Hepatocyte (in vitro differentiated cells): ENCODE data around the gene MTCP1.

Experiments used
- EZH2 ChIP-seq: fragments of 200-600 bp; sonication (generic); IDR thresholded peaks from 2 replicates; pipeline ENCODE4 v1.6.1; 2016; ENCODE audit warnings: antibody characterized with exemption, mild to moderate bottlenecking, borderline replicate concordance
- EZH2phosphoT487 ChIP-seq: fragments of 200-600 bp; sonication (generic); IDR thresholded peaks from one replicate; pipeline ENCODE4 v1.6.1; 2018; ENCODE audit warnings: antibody characterized with exemption, mild to moderate bottlenecking, low read depth, moderate library complexity; ENCODE audit not compliant: unreplicated experiment, severe bottlenecking
- TF ChIP-seq, protein P1 (sequence below): fragments of 200-600 bp; sonication (generic); IDR thresholded peaks from 2 replicates; pipeline ENCODE4 v1.5.1; 2016; ENCODE audit warnings: antibody characterized with exemption, mild to moderate bottlenecking; ENCODE audit not compliant: poor library complexity

DNA sequence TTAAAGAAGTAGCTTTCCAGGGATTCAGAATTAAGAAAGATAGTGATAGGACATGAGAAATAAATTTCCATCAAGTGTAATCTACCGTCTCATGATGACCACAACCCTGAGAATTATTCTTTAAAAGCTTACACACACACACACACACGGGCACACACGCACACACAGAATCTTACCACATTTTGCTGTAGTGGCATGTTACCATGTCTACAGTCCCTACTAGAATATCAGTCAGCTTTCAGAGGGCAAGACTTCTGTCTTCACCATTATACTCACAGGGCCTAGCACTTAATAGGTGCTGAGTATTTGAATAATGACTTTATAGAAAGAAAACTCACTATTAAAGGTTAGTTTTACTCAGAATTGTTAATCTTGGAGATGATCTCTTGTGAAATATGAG is 15.4 kb downstream of the MTCP1 start:
- TF ChIP-seq, protein P1, sequence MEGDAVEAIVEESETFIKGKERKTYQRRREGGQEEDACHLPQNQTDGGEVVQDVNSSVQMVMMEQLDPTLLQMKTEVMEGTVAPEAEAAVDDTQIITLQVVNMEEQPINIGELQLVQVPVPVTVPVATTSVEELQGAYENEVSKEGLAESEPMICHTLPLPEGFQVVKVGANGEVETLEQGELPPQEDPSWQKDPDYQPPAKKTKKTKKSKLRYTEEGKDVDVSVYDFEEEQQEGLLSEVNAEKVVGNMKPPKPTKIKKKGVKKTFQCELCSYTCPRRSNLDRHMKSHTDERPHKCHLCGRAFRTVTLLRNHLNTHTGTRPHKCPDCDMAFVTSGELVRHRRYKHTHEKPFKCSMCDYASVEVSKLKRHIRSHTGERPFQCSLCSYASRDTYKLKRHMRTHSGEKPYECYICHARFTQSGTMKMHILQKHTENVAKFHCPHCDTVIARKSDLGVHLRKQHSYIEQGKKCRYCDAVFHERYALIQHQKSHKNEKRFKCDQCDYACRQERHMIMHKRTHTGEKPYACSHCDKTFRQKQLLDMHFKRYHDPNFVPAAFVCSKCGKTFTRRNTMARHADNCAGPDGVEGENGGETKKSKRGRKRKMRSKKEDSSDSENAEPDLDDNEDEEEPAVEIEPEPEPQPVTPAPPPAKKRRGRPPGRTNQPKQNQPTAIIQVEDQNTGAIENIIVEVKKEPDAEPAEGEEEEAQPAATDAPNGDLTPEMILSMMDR, result no peak
- TF ChIP-seq EZH2 (no peak), EZH2phosphoT487 (no peak)
